IMR-90 (cell line): ENCODE results near the gene FOXF1. TPM values are rescaled to one million over a fixed set of nuclear protein-coding genes. Genes with fewer than 3 reads are reported as not detected.

Experiments
- ELK1 ChIP-seq: fragments of 150-350 bp; IDR thresholded peaks from 2 replicates; pipeline ENCODE4 v1.6.1; 2016; ENCODE audit warnings: low read depth, mild to moderate bottlenecking, low read length, moderate library complexity, borderline replicate concordance
- POLR2A ChIP-seq: IDR thresholded peaks from 2 replicates; pipeline ENCODE4 v1.6.1; 2012; ENCODE audit warnings: mild to moderate bottlenecking, low read depth, low read length
- polyA plus RNA-seq, 3 experiments: library from polyadenylated mRNA; depleted of rRNA; stranded (reverse); fragments of >200 nt; gene quantifications; 2 replicates each; pipeline ENCODE4 v1.2.3, GENCODE V29; 2012; ENCODE audit warnings: low replicate concordance in 1 of 3
- total RNA-seq: library from RNA; depleted of rRNA; stranded (reverse); fragments of >200 nt; gene quantifications from 2 replicates; pipeline ENCODE4 v1.2.3, GENCODE V29; 2012

FOXF1 gene
- total and polyA plus RNA-seq, 2 of the 4 experiments (the other 2 are of a cell fraction): 2.7 to 33.0 TPM

- no peak for TF ChIP-seq ELK1
- TF ChIP-seq POLR2A: peak; percentile 57
Observed at GRCh38 chr16:86520317-86521210, 10.2 kb downstream of the FOXF1 start (continued).
